Liver (tissue), 3 donors: Measurements from ENCODE around the gene AMY1A.
"Not testable (repeated sequence)": the region's sequence is repeated elsewhere in the genome, so short reads cannot be mapped to it uniquely, and the experiment has no call there.

ENCODE experiments used
- CTCF ChIP-seq: fragments of 150-350 bp; IDR thresholded peaks from 2 replicates; pipeline ENCODE4 v1.5.1; 2017; ENCODE audit warnings: improper control_type of control experiment, low read depth, low read length; ENCODE audit not compliant: missing input control
- EGR1 ChIP-seq, 2 donors: IDR thresholded peaks; 2 replicates each; pipeline ENCODE4 v1.6.1; 2016 to 2018; ENCODE audit warnings: antibody characterized with exemption in 2 of 2, low read depth in 2 of 2
- GABPA ChIP-seq, 2 donors: IDR thresholded peaks in 1 of 2; conservative IDR thresholded peaks in 1 of 2; 2 replicates each; pipeline ENCODE4 v1.6.1; 2016; ENCODE audit warnings: antibody characterized with exemption in 2 of 2, mild to moderate bottlenecking in 1 of 2, moderate library complexity in 1 of 2
- JUND ChIP-seq, 2 donors: IDR thresholded peaks; 2 replicates each; pipeline ENCODE4 v1.6.1; 2016; ENCODE audit warnings: antibody characterized with exemption in 2 of 2
- ZBTB33 ChIP-seq: IDR thresholded peaks from 2 replicates; pipeline ENCODE4 v1.6.1; 2016; ENCODE audit warnings: antibody characterized with exemption
- donor health status: healthy.
- donor health status: healthy.

GRCh38 chr1:103701256-103701655, 45.7 kb downstream of the AMY1A start:
- not testable (repeated sequence) for TF ChIP-seq JUND (IDR thresholded peaks at IDR 0.05); GABPA (IDR thresholded peaks at IDR 0.05 in 1 of 2, conservative IDR thresholded peaks at IDR 0.05 in 1 of 2); CTCF; ZBTB33; EGR1 (IDR thresholded peaks at IDR 0.05; ENCODE audit: low read depth in 2 of 2)
